Measurements from ENCODE around the gene ULK4. TPM values are rescaled to one million over a fixed set of nuclear protein-coding genes. Genes with fewer than 3 reads are reported as not detected.
"Not testable (repeated sequence)": the region's sequence is repeated elsewhere in the genome, so short reads cannot be mapped to it uniquely, and the experiment has no call there.

The ULK4 gene
- total RNA-seq, 2 experiments from 2014 or later: 13.1 to 14.2 TPM

DNA sequence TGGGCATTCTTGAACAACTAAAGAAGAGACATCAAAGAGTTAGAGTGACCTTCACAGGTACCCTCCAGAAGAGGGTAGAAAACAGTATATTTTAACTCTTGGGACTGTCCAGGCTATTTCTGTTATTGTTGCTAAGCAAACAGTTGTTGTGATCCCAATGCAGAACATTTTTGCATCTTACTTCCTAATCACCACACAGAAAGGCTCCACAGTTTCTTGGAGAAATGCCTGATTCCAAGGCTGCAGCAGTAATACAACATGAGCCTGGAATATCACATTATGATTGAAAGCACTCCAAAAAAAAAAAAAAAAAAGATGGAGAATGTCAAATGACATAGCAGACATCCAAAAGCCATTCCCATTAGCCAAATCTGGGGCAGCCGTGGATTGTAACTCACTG lies 567.0 kb downstream of the ULK4 start:
- intact Hi-C loops (cut with DNase I, micrococcal nuclease): no loop called here

DNA sequence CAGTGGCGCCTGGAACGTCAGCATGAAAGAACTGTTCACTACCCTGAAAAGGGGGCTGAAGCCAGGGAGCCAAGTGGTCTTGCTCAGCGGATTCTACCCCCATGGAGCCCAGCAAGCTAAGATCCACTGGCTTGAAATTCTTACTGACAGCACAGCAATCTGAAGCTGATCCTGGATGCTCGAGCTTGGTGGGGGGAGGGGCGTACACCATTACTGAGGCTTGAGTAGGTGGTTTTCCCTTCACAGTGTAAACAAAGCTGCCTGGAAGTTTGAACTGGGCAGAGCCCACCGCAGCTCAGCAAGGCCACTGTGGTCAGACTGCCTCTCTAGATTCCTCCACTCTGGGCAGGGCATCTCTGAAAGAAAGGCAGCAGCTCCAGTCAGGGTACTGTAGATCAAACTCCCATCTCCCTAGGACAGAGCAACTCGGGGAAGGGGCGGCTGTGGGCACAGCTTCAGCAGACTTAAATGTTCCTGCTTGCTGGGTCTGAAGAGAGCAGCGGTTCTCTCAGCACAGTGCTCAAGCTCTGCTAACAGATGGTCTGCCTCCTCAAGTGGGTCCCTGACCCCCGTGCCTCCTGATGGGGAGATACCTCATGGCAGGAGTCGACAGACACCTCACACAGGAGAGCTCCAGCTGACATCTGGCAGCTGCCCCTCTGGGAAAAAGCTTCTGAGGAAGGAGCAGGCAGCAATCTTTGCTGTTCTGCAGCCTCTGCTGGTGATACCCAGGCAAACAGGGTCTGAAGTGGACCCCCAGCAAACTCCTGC lies 591.0 kb downstream of the ULK4 start:
- ATAC-seq; DNase-seq; H3K4me1 Mint-ChIP-seq; POLR2A ChIA-PET; intact Hi-C loops (cut with DNase I, micrococcal nuclease); H3K27me3 Mint-ChIP-seq; H3K27ac Mint-ChIP-seq; H3K36me3 Mint-ChIP-seq (ENCODE audit: low read depth); H3K4me3 Mint-ChIP-seq: not testable (repeated sequence)
- CTCF ChIA-PET: interaction anchor here (0.6 kb wide), 1 partner anchor 332 kb away, joined by 3 read pairs; no protein-coding TSS in a partner anchor
- peaks cover 13% of the 10 kb centered on the region for H3K9me3 Mint-ChIP-seq (ENCODE audit: low read depth)

More for the DNA sequence above, 567.0 kb downstream of the ULK4 start:
- Mint-ChIP-seq H3K36me3 (ENCODE audit: low read depth) (peaks cover 10% of the 10 kb centered on the region), H3K4me3 (no peak overlapping the region), H3K27me3 (no peaks in the 10 kb centered on the region), H3K9me3 (ENCODE audit: low read depth) (peaks cover 5% of the 10 kb centered on the region), H3K27ac (no peak overlapping the region), H3K4me1 (no peaks in the 10 kb centered on the region)
- POLR2A ChIA-PET: no interaction called here
- CTCF ChIA-PET: no interaction called here
- DNase-seq (no peak), ATAC-seq (no peak)

DNA sequence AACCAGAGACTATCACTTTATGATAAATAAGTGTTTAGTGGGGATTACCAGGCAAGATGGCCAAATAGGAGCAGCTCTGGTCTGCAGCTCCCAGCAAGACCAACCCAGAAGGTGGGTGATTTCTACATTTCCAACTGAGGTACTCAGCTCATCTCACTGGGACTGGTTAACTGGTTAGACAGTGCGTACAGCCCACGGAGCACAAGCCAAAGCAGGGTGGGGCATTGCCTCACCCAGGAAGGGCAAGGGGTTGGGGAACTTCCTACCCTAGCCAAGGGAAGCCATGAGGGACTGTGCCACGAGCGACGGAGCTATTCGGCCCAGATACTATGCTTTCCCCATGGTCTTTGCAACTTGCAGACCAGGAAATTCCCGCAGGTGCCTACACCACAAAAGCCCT lies 591.6 kb downstream of the ULK4 start:
- ChIA-PET CTCF (interaction anchor here (0.6 kb wide), 2 partner anchors 98 to 332 kb away, joined by 3 to 4 read pairs; no protein-coding TSS in a partner anchor), POLR2A (no interaction called here)
- H3K27ac Mint-ChIP-seq: no peak overlapping the region
- no peaks in the 10 kb centered on the region for H3K4me1 Mint-ChIP-seq
- H3K27me3 Mint-ChIP-seq: no peaks in the 10 kb centered on the region
- H3K4me3 Mint-ChIP-seq: no peak overlapping the region
- intact Hi-C loops (cut with DNase I, micrococcal nuclease): no loop called here
- no peak for DNase-seq
- peaks cover 9% of the 10 kb centered on the region for H3K36me3 Mint-ChIP-seq (ENCODE audit: low read depth)
- ATAC-seq: no peak
- peaks cover 10% of the 10 kb centered on the region for H3K9me3 Mint-ChIP-seq (ENCODE audit: low read depth)

DNA sequence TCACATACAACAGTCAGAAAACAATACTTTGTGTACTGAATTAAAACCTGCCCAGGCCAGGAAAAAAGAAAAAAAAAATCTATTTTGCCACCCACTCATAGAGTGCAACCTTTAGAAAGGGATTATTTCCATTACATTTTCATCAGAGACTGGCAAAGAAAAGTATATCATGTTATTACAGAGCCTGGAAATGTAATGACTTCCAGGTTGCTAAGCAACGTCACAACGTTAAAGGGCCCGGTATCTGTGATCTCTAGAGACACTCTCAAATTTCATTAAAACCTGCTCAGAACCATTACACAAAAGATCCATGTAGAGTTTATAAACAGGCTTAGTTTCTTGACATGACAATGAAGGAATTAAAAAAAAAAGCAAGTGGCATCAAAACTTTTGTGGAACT lies 592.1 kb downstream of the ULK4 start:
- peaks cover 9% of the 10 kb centered on the region for H3K36me3 Mint-ChIP-seq (ENCODE audit: low read depth)
- POLR2A ChIA-PET: no interaction called here
- no peak for DNase-seq
- no peak overlapping the region for H3K4me3 Mint-ChIP-seq
- H3K27ac Mint-ChIP-seq: no peak overlapping the region
- CTCF ChIA-PET: interaction anchor here (0.6 kb wide), 1 partner anchor 97 kb away, joined by 4 read pairs; no protein-coding TSS in a partner anchor
- intact Hi-C loops (cut with DNase I, micrococcal nuclease): no loop called here
- no peaks in the 10 kb centered on the region for H3K27me3 Mint-ChIP-seq
- H3K4me1 Mint-ChIP-seq: no peaks in the 10 kb centered on the region
- ATAC-seq: no peak
- H3K9me3 Mint-ChIP-seq (ENCODE audit: low read depth): peaks cover 10% of the 10 kb centered on the region

DNA sequence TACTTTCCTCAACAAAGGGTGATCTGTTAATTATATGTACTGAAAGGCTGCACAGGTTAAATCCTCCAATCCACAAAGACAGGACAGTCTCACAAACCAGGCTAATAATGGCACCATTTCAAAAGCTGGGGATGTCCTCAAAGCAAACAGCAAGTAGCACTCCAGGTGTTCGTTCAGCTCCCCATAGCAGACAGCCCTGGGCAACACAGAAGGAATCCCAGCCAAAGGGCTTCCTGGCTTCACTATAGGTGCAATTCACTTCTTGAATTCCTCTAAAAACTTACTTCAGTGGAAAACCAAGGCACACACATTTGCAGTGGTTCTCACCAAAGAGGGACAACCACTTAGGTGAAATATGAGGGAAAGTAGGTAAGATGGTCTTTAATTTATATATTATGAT lies 595.9 kb downstream of the ULK4 start:
- no peak overlapping the region for H3K4me3 Mint-ChIP-seq
- CTCF ChIA-PET: no interaction called here
- peaks cover 3% of the 10 kb centered on the region for H3K36me3 Mint-ChIP-seq (ENCODE audit: low read depth)
- DNase-seq: no peak
- intact Hi-C loops (cut with DNase I, micrococcal nuclease): no loop called here
- H3K27ac Mint-ChIP-seq: no peak overlapping the region
- H3K4me1 Mint-ChIP-seq: no peaks in the 10 kb centered on the region
- ATAC-seq: no peak
- H3K9me3 Mint-ChIP-seq (ENCODE audit: low read depth): no peaks in the 10 kb centered on the region
- no peaks in the 10 kb centered on the region for H3K27me3 Mint-ChIP-seq
- POLR2A ChIA-PET: no interaction called here

DNA sequence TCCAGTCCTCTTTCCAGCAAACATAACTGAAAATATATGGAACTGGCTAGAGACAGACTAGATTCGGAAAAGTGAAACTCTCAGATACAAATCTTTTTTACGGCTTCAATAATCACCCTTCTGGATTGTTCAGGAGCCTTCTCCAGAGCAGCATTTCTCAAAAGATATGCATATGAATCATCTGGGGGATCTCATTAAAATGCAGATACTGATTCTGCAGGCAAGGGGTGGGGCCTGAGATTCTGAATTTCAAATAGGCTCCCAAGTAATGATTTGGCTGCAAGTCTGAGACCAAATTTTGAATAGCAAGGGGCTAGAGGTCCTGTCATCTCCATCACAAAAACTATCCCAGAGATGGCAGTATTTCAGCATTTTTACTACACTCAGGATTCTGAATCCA lies 597.2 kb downstream of the ULK4 start:
- POLR2A ChIA-PET: no interaction called here
- CTCF ChIA-PET: no interaction called here
- ATAC-seq: no peak
- H3K4me1 Mint-ChIP-seq: no peaks in the 10 kb centered on the region
- no peaks in the 10 kb centered on the region for H3K27me3 Mint-ChIP-seq
- intact Hi-C loops (cut with DNase I, micrococcal nuclease): no loop called here
- H3K36me3 Mint-ChIP-seq (ENCODE audit: low read depth): peaks cover 3% of the 10 kb centered on the region
- H3K27ac Mint-ChIP-seq: no peak overlapping the region
- DNase-seq: no peak
- H3K9me3 Mint-ChIP-seq (ENCODE audit: low read depth): no peaks in the 10 kb centered on the region
- no peak overlapping the region for H3K4me3 Mint-ChIP-seq

DNA sequence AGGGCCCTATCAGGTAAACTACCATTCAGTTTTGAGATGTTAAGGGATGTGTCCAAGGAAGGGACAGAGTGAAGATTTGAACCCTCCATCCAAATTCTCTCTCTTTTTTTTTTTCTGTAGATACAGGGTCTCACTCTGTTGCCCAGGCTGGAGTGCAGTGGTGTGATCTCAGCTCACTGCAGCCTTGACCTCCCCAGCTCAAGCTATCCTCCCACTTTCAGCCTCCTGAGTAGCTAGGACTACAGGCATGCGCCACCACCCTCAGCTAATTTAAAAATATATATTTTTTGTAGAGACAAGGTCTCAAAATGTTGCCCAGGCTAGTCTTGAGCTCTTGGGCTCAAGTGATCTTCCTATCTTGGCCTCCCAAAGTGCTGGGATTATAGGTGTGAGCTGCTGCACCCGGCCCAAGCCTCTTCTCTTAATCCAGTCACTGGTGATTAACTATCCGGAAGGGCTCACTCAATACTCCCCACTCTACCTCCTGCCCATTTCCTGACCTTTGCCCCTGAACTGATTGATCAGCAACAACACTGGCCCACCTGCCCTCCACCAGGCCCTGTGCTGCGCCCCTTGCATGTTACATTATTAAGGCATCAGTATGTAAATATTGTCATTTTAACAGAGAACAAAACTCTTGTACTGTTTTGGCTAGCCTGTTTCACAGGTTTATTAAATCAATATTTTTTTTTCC lies 597.9 kb downstream of the ULK4 start:
- ATAC-seq (no peak), DNase-seq (no peak)
- H3K9me3 Mint-ChIP-seq (ENCODE audit: low read depth): no peaks in the 10 kb centered on the region
- no peaks in the 10 kb centered on the region for H3K4me1 Mint-ChIP-seq
- H3K27ac Mint-ChIP-seq: no peak overlapping the region
- ChIA-PET POLR2A (no interaction called here), CTCF (interaction anchor here (0.7 kb wide), 1 partner anchor 253 kb away, joined by 3 read pairs; no protein-coding TSS in a partner anchor)
- no peaks in the 10 kb centered on the region for H3K27me3 Mint-ChIP-seq
- H3K36me3 Mint-ChIP-seq (ENCODE audit: low read depth): peaks cover 3% of the 10 kb centered on the region
- H3K4me3 Mint-ChIP-seq: no peak overlapping the region
- intact Hi-C loops (cut with DNase I, micrococcal nuclease): no loop called here

DNA sequence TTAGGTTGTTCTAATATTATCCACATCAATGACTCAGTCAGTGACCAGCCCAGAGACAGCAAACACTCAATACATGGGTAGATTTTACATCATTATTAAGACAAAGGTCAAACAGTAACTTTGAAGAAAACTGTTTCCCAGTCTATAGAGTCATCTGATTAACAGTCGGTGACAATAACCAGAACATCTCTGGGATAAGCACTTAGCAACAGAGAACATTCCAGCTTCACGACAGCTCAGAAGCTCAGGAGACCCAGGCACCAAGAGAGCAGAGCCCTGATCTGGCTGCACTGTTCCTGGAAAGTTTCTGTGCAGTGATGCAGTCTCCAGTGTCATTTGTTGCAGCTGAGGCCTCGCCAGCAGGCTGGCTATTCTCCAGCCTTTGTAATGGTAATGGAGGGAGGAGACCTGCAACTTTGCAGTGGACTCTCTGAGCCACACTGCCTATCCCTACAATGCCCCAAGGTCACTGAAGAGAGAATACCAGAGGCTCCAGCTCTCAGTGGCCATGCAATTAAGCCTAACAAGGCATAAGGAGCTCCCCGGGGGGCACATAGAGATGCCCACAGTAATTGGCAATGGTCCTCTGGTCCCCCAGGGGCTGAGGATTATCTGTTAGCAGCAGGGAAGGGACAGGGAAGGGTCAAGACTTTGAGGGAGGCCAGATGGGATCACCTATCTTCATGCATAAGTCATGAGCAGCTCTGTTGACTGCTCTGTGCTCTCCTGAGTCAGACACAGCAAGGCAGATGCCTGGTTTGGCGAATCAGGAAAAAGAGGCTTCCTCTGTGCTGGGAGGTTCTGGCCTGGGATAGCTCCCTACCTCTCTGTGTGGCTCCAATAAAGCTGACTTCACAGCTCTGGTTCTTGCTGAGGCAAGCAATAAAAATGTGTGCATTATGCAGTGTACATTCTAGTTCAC lies 599.0 kb downstream of the ULK4 start:
- Mint-ChIP-seq H3K4me1 (no peaks in the 10 kb centered on the region), H3K4me3 (no peak overlapping the region), H3K36me3 (ENCODE audit: low read depth) (no peaks in the 10 kb centered on the region), H3K9me3 (ENCODE audit: low read depth) (no peaks in the 10 kb centered on the region), H3K27ac (no peak overlapping the region), H3K27me3 (no peaks in the 10 kb centered on the region)
- no peak for ATAC-seq
- intact Hi-C loops (cut with DNase I, micrococcal nuclease): no loop called here
- ChIA-PET POLR2A (no interaction called here), CTCF (interaction anchor here (0.7 kb wide), 1 partner anchor 252 kb away, joined by 3 read pairs; no protein-coding TSS in a partner anchor)
- no peak for DNase-seq

DNA sequence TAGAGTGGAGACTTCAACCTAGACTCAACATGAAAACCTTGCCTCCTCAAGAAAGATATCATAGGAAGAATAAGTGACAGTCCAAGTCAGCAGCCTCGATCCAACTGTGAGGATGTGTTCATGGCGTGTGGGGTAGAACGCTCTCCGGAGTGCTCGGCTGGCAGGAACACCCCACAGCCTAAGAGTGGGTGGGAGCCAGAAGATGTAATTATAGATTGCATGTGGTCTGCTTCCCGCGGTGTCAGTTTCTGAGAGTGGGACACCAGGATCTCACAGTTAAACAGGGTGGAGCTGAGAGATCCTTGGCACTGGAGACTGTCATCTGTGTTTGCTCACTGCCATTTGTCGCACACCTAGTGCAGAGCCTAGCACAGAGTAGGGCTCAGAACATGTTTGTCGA lies 604.6 kb downstream of the ULK4 start:
- POLR2A ChIA-PET: no interaction called here
- Mint-ChIP-seq H3K4me3 (no peak overlapping the region), H3K4me1 (no peaks in the 10 kb centered on the region), H3K36me3 (ENCODE audit: low read depth) (no peaks in the 10 kb centered on the region), H3K27me3 (no peaks in the 10 kb centered on the region), H3K9me3 (ENCODE audit: low read depth) (no peaks in the 10 kb centered on the region), H3K27ac (no peak overlapping the region)
- DNase-seq: no peak
- intact Hi-C loops (cut with DNase I, micrococcal nuclease): no loop called here
- ATAC-seq: no peak
- CTCF ChIA-PET: no interaction called here

DNA sequence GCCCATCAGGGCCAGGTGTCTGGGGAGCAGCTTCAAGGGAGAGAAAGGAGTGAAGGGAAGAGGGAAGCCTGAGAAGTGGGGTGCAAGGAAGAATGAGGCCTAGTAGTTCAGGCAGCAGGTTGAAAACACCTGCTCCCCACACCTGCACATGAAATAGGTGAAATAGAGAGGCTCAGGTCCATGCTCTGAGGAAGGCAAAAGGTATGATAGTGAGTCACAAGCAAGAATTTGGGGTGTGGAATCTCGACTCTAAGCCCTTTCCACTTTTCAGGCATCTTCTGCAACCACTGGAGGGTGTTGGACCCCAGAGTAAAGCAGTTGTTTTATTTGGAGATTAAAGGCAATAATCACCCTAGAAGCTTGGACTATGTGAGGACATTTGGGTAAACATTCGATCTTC lies 605.1 kb downstream of the ULK4 start:
- H3K36me3 Mint-ChIP-seq (ENCODE audit: low read depth): no peaks in the 10 kb centered on the region
- ChIA-PET CTCF (no interaction called here), POLR2A (no interaction called here)
- no peaks in the 10 kb centered on the region for H3K9me3 Mint-ChIP-seq (ENCODE audit: low read depth)
- no peaks in the 10 kb centered on the region for H3K4me1 Mint-ChIP-seq
- H3K27me3 Mint-ChIP-seq: no peaks in the 10 kb centered on the region
- DNase-seq (no peak), ATAC-seq (no peak)
- H3K27ac Mint-ChIP-seq: no peak overlapping the region
- intact Hi-C loops (cut with DNase I, micrococcal nuclease): no loop called here
- H3K4me3 Mint-ChIP-seq: no peak overlapping the region

DNA sequence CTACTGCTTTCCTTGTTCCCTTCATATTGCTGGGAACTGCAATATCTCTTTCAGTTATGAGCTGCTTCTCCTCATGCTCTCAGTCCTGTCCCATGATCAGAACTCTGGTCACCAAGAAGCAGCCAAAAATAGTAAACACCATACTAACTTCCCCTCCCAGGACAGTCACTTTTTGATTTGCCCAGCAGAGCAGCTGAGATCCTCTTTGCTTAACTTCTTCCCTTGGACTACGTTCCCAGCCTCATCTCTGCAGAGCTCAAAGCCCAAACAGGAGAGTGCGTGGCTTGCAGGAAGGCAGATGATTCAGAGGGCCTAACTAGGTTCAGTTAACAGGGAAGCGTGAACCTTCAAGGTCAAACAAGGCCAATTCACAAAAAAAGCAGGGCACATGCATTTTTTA lies 609.4 kb downstream of the ULK4 start:
- intact Hi-C loops (cut with DNase I, micrococcal nuclease): no loop called here
- DNase-seq (no peak), ATAC-seq (no peak)
- Mint-ChIP-seq H3K4me3 (no peak overlapping the region), H3K4me1 (peaks cover 5% of the 10 kb centered on the region), H3K27me3 (no peaks in the 10 kb centered on the region), H3K9me3 (ENCODE audit: low read depth) (no peaks in the 10 kb centered on the region), H3K27ac (no peak overlapping the region), H3K36me3 (ENCODE audit: low read depth) (no peaks in the 10 kb centered on the region)
- CTCF ChIA-PET: interaction anchor here (0.6 kb wide), 1 partner anchor 400 kb away, joined by 3 read pairs; no protein-coding TSS in a partner anchor
- POLR2A ChIA-PET: no interaction called here

Data from activated CD4-positive, alpha-beta T cell treated with anti-CD3 and anti-CD28 coated beads for 36 hours (primary cell).